Endodermal cell (in vitro differentiated cells): ENCODE data around the gene MCFD2. TPM values are rescaled to one million over a fixed set of nuclear protein-coding genes. Genes with fewer than 3 reads are reported as not detected.

Source experiments
- DNase-seq: peaks from one replicate; pipeline ENCODE4 v3.0.0-alpha.2; 2017
- H3K27ac ChIP-seq: 2 replicates; pipeline ENCODE4 v1.5.1; 2013; ENCODE audit warnings: mild to moderate bottlenecking, low read depth, low read length, moderate library complexity
- H3K27me3 ChIP-seq: 2 replicates; pipeline ENCODE4 v1.6.1; 2013; ENCODE audit warnings: mild to moderate bottlenecking, low read length, moderate library complexity; ENCODE audit not compliant: insufficient read depth, control insufficient read depth, poor library complexity, severe bottlenecking
- H3K36me3 ChIP-seq: 2 replicates; pipeline ENCODE4 v1.7.0; 2013; ENCODE audit warnings: mild to moderate bottlenecking, low read length, moderate library complexity; ENCODE audit not compliant: control insufficient read depth, insufficient read depth
- H3K4me1 ChIP-seq: one replicate; pipeline ENCODE4 v1.7.0; 2013; ENCODE audit warnings: low read length; ENCODE audit not compliant: control insufficient read depth, insufficient read depth
- H3K4me3 ChIP-seq: 2 replicates; pipeline ENCODE4 v1.5.1; 2013; ENCODE audit warnings: mild to moderate bottlenecking, low read length, moderate library complexity
- H3K9ac ChIP-seq: 2 replicates; pipeline ENCODE4 v1.6.1; 2013; ENCODE audit warnings: mild to moderate bottlenecking, low read length, moderate library complexity; ENCODE audit not compliant: poor library complexity, severe bottlenecking; ENCODE audit errors: extremely low read depth
- H3K9me3 ChIP-seq: 2 replicates; pipeline ENCODE4 v1.6.1; 2013; ENCODE audit warnings: mild to moderate bottlenecking, low read length, moderate library complexity; ENCODE audit not compliant: control insufficient read depth
- H3K27ac Mint-ChIP-seq: 2 replicates; pipeline ENCODE4 v1.8.0; 2020; ENCODE audit warnings: mixed read lengths
- H3K27me3 Mint-ChIP-seq: 2 replicates; pipeline ENCODE4 v1.8.0; 2021; ENCODE audit warnings: mild to moderate bottlenecking, mixed read lengths; ENCODE audit not compliant: insufficient read depth
- H3K36me3 Mint-ChIP-seq: 2 replicates; pipeline ENCODE4 v1.8.0; 2020; ENCODE audit warnings: low read depth, mixed read lengths
- H3K4me1 Mint-ChIP-seq: 2 replicates; pipeline ENCODE4 v1.8.0; 2020; ENCODE audit warnings: mixed read lengths
- H3K4me3 Mint-ChIP-seq: 2 replicates; pipeline ENCODE4 v1.8.0; 2020; ENCODE audit warnings: mild to moderate bottlenecking, moderate library complexity, mixed read lengths
- H3K9me3 Mint-ChIP-seq: 2 replicates; pipeline ENCODE4 v1.8.0; 2020; ENCODE audit warnings: mild to moderate bottlenecking, mixed read lengths
- CTCF ChIP-seq: fragments of 200-600 bp; sonication (generic); conservative IDR thresholded peaks from 2 replicates; pipeline ENCODE4 v1.5.0; 2021; ENCODE audit warnings: antibody characterized with exemption, mild to moderate bottlenecking
- WGBS, 2 experiments: methylation state at CpG; one replicate each; pipeline versions ENCODE4 v1.1.5 to v1.1.7; 2013; ENCODE audit warnings: missing lambda C conversion rate in 2 of 2, mixed read lengths in 1 of 2; ENCODE audit not compliant: insufficient coverage in 1 of 2, insufficient read length in 1 of 2; 5-methylcytosine and 5-hydroxymethylcytosine counted together
- total RNA-seq, 2 donors: library from RNA; stranded (reverse); fragmentation: NEBNext Ultra II Directional in 1 of 2; extraction: Animal tissue kit (Norgen Biotek cat#: 25700) in 1 of 2; gene quantifications; 2 replicates in 1 of 2; 3 replicates in 1 of 2; pipeline ENCODE4 v1.2.1, GENCODE V29; 2021

Gene MCFD2
- total RNA-seq, 2 donors from 2014 or later, result 82.4 to 82.9 TPM

- Mint-ChIP-seq H3K27me3 (no peaks in the 10 kb centered on the region), H3K4me1 (no peaks in the 10 kb centered on the region), H3K4me3 (no peak overlapping the region), H3K9me3 (peaks cover 2% of the 10 kb centered on the region), H3K27ac (no peak overlapping the region), H3K36me3 (no peaks in the 10 kb centered on the region)
- Histone ChIP-seq H3K9me3 (no peaks in the 10 kb centered on the region), H3K4me1 (no peaks in the 10 kb centered on the region), H3K27me3 (no peaks in the 10 kb centered on the region), H3K36me3 (no peaks in the 10 kb centered on the region), H3K9ac (no peak overlapping the region), H3K27ac (no peak overlapping the region), H3K4me3 (no peak overlapping the region)
- no peak for TF ChIP-seq CTCF
- 89 to 100% methylated on average over 1 to 3 of the region's 3 CpGs for WGBS, 2 experiments
- no peak for DNase-seq
Observed at GRCh38 chr2:46856336-46856735, 59.3 kb downstream of the MCFD2 start.

GRCh38 chr2:46855805-46856204, 59.8 kb downstream of the MCFD2 start:
- Histone ChIP-seq H3K27ac (no peak overlapping the region), H3K36me3 (no peaks in the 10 kb centered on the region), H3K4me1 (no peaks in the 10 kb centered on the region), H3K9ac (no peak overlapping the region), H3K4me3 (no peak overlapping the region), H3K27me3 (no peaks in the 10 kb centered on the region), H3K9me3 (no peaks in the 10 kb centered on the region)
- Mint-ChIP-seq H3K4me3 (no peak overlapping the region), H3K9me3 (peaks cover 2% of the 10 kb centered on the region), H3K27ac (no peak overlapping the region), H3K36me3 (no peaks in the 10 kb centered on the region), H3K4me1 (no peaks in the 10 kb centered on the region), H3K27me3 (no peaks in the 10 kb centered on the region)
- no peak for TF ChIP-seq CTCF
- no peak for DNase-seq
- WGBS, 2 experiments, result no CpG with 5 or more reads among the region's 1 CpG

GRCh38 chr2:46854260-46854659, 61.3 kb downstream of the MCFD2 start:
- WGBS, 2 experiments, result 87 to 92% methylated on average over 2 to 3 of the region's 3 CpGs
- Mint-ChIP-seq H3K27ac (no peak overlapping the region), H3K9me3 (peaks cover 2% of the 10 kb centered on the region), H3K36me3 (no peaks in the 10 kb centered on the region), H3K4me3 (no peak overlapping the region), H3K4me1 (no peaks in the 10 kb centered on the region), H3K27me3 (no peaks in the 10 kb centered on the region)
- DNase-seq, result no peak
- no peaks in the 10 kb centered on the region for H3K27me3 ChIP-seq
- H3K9ac ChIP-seq, result no peak overlapping the region
- TF ChIP-seq CTCF, result no peak
- no peak overlapping the region for H3K27ac ChIP-seq
- H3K4me3 ChIP-seq, result no peak overlapping the region
- H3K4me1 ChIP-seq, result no peaks in the 10 kb centered on the region
- H3K36me3 ChIP-seq, result no peaks in the 10 kb centered on the region
- H3K9me3 ChIP-seq, result no peaks in the 10 kb centered on the region
